GM23248 (cell line): Measurements from ENCODE around the gene MAP3K21. TPM values are rescaled to one million over a fixed set of nuclear protein-coding genes. Genes with fewer than 3 reads are reported as not detected.

Source experiments
- DNase-seq: peaks from one replicate; pipeline ENCODE4 v3.0.0-alpha.2; 2015
- H2AFZ ChIP-seq: fragments of 200-600 bp; sonication (generic); 2 replicates; pipeline ENCODE4 v1.6.1; 2016; ENCODE audit warnings: antibody characterized with exemption
- H3F3A ChIP-seq: fragments of 200-600 bp; sonication (generic); 2 replicates; pipeline ENCODE4 v1.6.1; 2016; ENCODE audit warnings: mild to moderate bottlenecking, antibody characterized with exemption, mixed run types; ENCODE audit not compliant: insufficient read depth
- H3K27ac ChIP-seq: fragments of 200-600 bp; sonication (generic); 2 replicates; pipeline ENCODE4 v1.5.1; 2016; ENCODE audit warnings: mild to moderate bottlenecking
- H3K27me3 ChIP-seq: fragments of 200-600 bp; sonication (generic); replicated peaks from 2 replicates; pipeline ENCODE4 v1.6.1; 2016; ENCODE audit warnings: mild to moderate bottlenecking; ENCODE audit not compliant: insufficient read depth
- H3K36me3 ChIP-seq: fragments of 200-600 bp; sonication (generic); 2 replicates; pipeline ENCODE4 v1.6.1; 2016; ENCODE audit warnings: low read depth, mild to moderate bottlenecking
- H3K4me1 ChIP-seq: fragments of 200-600 bp; sonication (generic); 2 replicates; pipeline ENCODE4 v1.6.1; 2016; ENCODE audit warnings: mild to moderate bottlenecking; ENCODE audit not compliant: insufficient read depth
- H3K4me2 ChIP-seq: fragments of 200-600 bp; sonication (generic); one replicate; pipeline ENCODE4 v1.6.1; 2016; ENCODE audit warnings: mild to moderate bottlenecking; ENCODE audit not compliant: unreplicated experiment
- H3K4me3 ChIP-seq: fragments of 200-600 bp; sonication (generic); 2 replicates; pipeline ENCODE4 v1.5.1; 2016; ENCODE audit warnings: mild to moderate bottlenecking
- H3K79me2 ChIP-seq: fragments of 200-600 bp; sonication (generic); 2 replicates; pipeline ENCODE4 v1.6.1; 2016; ENCODE audit warnings: mild to moderate bottlenecking; ENCODE audit not compliant: insufficient read depth
- H3K9ac ChIP-seq: fragments of 200-600 bp; sonication (generic); 2 replicates; pipeline ENCODE4 v1.6.1; 2016; ENCODE audit warnings: mild to moderate bottlenecking
- H3K9me2 ChIP-seq: fragments of 200-600 bp; sonication (generic); 2 replicates; pipeline ENCODE4 v1.6.1; 2016; ENCODE audit warnings: mixed run types, mild to moderate bottlenecking, moderate library complexity; ENCODE audit not compliant: insufficient read depth
- H3K9me3 ChIP-seq: fragments of 200-600 bp; sonication (generic); one replicate; pipeline ENCODE4 v1.6.1; 2017; ENCODE audit warnings: low read depth
- H4K20me1 ChIP-seq: fragments of 200-600 bp; sonication (generic); 2 replicates; pipeline ENCODE4 v1.6.0; 2016; ENCODE audit not compliant: insufficient read depth
- EZH2 ChIP-seq: fragments of 200-600 bp; sonication (generic); IDR thresholded peaks from 2 replicates; pipeline ENCODE4 v1.6.1; 2018; ENCODE audit warnings: antibody characterized with exemption, mild to moderate bottlenecking; ENCODE audit not compliant: insufficient read depth, poor library complexity, severe bottlenecking
- EZH2phosphoT487 ChIP-seq: fragments of 200-600 bp; sonication (generic); IDR thresholded peaks from 2 replicates; pipeline ENCODE4 v1.6.1; 2018; ENCODE audit warnings: antibody characterized with exemption, moderate library complexity, mild to moderate bottlenecking, low read depth; ENCODE audit not compliant: insufficient read depth
- WGBS, 2 experiments: methylation state at CpG; one replicate each; pipeline ENCODE4 v1.1.6; 2015 to 2017; ENCODE audit warnings: low lambda C conversion rate in 2 of 2, low coverage in 1 of 2; ENCODE audit errors: missing lambda C conversion rate in 2 of 2; 5-methylcytosine and 5-hydroxymethylcytosine counted together
- in situ Hi-C: fragments of 300-500 bp; cut with MboI; formaldehyde crosslinking; loops from 2 replicates; pipeline ENCODE4 v1.15.0; 2020
- polyA plus RNA-seq: library from polyadenylated mRNA; unstranded; fragments of >200 nt; fragmentation: Nextera tagmentation; extraction: Ambion mirVana; gene quantifications from 2 replicates; pipeline ENCODE4 v1.2.1, GENCODE V29; 2016
- total RNA-seq: library from RNA; depleted of rRNA; stranded (reverse); fragments of >200 nt; shearing (Covaris generic); gene quantifications from 2 replicates; pipeline ENCODE4 v1.2.3, GENCODE V29; 2014

Gene MAP3K21
- total and polyA plus RNA-seq, 2 experiments from 2014 or later: 0.03 TPM; not detected in 1

DNA sequence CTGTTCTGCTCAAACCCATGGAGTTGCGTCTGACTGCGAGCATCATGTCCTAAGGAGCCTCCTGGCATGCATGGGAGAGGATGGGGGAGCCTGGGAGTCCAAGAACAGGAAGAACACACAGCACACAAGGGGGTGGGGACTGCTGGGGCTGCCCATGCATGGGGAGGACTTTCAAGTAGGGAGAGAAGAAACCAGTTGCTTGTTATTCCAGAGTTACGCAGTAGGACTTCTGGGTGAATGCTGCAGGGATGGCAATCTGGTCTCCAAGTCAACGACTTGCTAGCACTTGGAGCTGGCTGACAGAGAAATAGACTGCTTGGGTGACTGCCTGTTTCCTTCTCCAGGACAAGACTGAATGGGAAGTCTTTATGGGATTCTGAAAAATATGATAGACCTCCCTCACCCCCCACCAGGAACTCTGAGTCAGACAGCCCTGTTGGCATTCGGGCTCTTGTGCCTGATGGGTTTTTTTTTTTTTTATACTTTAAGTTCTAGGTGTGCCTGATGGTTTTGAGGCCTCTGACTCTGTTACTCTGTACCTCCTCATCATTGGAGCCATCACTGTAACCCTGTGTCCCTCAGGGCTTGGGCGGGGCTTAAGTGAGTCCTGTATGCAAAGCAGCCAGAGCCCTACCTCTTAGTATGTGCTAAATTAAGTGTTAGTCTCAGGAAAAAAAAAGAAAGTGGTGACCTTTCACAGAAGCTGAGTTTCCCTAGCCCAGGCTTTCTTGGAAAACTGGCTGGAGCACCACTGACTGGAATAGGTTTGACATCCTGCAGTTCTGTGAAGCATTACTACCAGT is 30.3 kb downstream of the MAP3K21 start:
- Histone ChIP-seq H3K27me3 (no peaks in the 10 kb centered on the region; the same call in 1 of the 2 replicates), H3K4me2 (no peak overlapping the region), H3K9me2 (no peaks in the 10 kb centered on the region), H2AFZ (no peak overlapping the region), H3K4me1 (no peaks in the 10 kb centered on the region), H3K9ac (no peak overlapping the region), H3K4me3 (no peak overlapping the region), H3K9me3 (no peaks in the 10 kb centered on the region), H4K20me1 (no peaks in the 10 kb centered on the region), H3K79me2 (no peaks in the 10 kb centered on the region), H3K27ac (no peak overlapping the region), H3F3A (no peaks in the 10 kb centered on the region), H3K36me3 (no peaks in the 10 kb centered on the region)
- TF ChIP-seq EZH2 (no peak), EZH2phosphoT487 (no peak)
- WGBS, 2 experiments: 86 to 89% methylated on average over 6 of the region's 6 CpGs
- in situ Hi-C loops: no loop called here
- no peak for DNase-seq

DNA sequence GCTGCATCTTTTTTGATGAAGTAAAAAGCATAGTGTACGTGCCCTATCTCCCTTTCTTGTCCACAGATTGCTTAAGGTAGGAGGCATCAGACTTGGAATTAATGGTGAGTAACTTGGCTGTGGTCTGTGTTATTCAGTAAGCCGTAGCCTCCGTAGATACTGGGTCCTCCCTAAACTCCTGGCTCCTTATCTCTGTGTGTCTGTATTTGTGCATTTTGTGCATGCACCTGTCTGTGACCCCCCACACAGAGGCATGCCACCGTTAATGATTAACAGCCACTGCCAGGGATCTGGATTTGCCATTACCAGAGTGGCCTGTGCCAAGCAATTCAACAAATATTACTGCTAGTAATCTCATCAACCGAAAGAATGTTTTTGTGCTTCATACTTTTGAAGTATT is 31.9 kb downstream of the MAP3K21 start:
- Histone ChIP-seq H3K79me2 (no peaks in the 10 kb centered on the region), H3K9me2 (no peaks in the 10 kb centered on the region), H3F3A (no peaks in the 10 kb centered on the region), H3K9ac (no peak overlapping the region), H3K27ac (no peak overlapping the region), H3K27me3 (no peaks in the 10 kb centered on the region; the same call in 1 of the 2 replicates), H3K4me3 (no peak overlapping the region), H3K4me2 (no peak overlapping the region), H3K36me3 (no peaks in the 10 kb centered on the region), H3K9me3 (no peaks in the 10 kb centered on the region), H4K20me1 (no peaks in the 10 kb centered on the region), H3K4me1 (no peaks in the 10 kb centered on the region), H2AFZ (no peak overlapping the region)
- in situ Hi-C loops: no loop called here
- TF ChIP-seq EZH2 (no peak), EZH2phosphoT487 (no peak)
- 86 to 88% methylated on average over 5 of the region's 5 CpGs for WGBS, 2 experiments
- DNase-seq: no peak

GRCh38 chr1:233359905-233360304 is 32.4 kb downstream of the MAP3K21 start:
- H3K4me2 ChIP-seq: no peak overlapping the region
- no peaks in the 10 kb centered on the region for H3K4me1 ChIP-seq
- no peaks in the 10 kb centered on the region; the same call in 1 of the 2 replicates for H3K27me3 ChIP-seq
- no peak for DNase-seq
- no peaks in the 10 kb centered on the region for H4K20me1 ChIP-seq
- in situ Hi-C loops: no loop called here
- H3K79me2 ChIP-seq: no peaks in the 10 kb centered on the region
- H3K9ac ChIP-seq: no peak overlapping the region
- H3K9me3 ChIP-seq: no peaks in the 10 kb centered on the region
- no peak overlapping the region for H2AFZ ChIP-seq
- no peak overlapping the region for H3K27ac ChIP-seq
- no peaks in the 10 kb centered on the region for H3F3A ChIP-seq
- no peaks in the 10 kb centered on the region for H3K36me3 ChIP-seq
- no peak overlapping the region for H3K4me3 ChIP-seq
- TF ChIP-seq EZH2 (no peak), EZH2phosphoT487 (no peak)
- H3K9me2 ChIP-seq: no peaks in the 10 kb centered on the region
- WGBS, 2 experiments: 75 to 82% methylated on average over 2 of the region's 2 CpGs

DNA sequence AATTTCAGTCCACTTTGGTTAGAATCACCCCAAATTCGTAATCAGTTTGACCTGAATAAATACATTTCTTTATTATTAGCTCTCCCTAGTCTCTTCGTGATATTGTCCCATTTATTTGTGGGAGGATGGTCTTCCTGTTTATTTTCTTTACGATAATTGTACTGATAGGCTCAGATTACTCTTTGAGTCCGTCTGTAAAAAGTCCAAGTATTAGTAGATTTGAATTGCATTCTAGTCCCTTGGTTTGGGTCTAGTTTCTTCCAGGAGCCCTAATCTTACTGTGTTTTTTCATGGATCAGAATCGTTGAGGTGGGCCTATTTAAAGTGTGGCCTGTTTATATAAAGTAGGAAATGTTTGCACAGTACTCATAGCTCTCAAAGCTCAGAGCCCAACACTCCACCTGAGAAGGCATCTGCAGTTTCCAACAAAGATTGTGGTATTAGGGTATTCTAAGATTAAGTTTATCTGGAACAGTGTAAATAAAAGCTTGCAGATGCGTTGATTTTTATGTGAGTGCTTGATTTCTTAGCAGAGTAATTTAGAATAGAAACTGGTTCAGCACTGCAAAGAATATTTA is 33.1 kb downstream of the MAP3K21 start:
- Histone ChIP-seq H3K27me3 (no peaks in the 10 kb centered on the region; the same call in 1 of the 2 replicates), H3K9me3 (no peaks in the 10 kb centered on the region), H3K9ac (no peak overlapping the region), H3F3A (no peaks in the 10 kb centered on the region), H3K4me3 (no peak overlapping the region), H3K4me2 (no peak overlapping the region), H3K27ac (no peak overlapping the region), H4K20me1 (no peaks in the 10 kb centered on the region), H3K4me1 (no peaks in the 10 kb centered on the region), H3K9me2 (no peaks in the 10 kb centered on the region), H3K36me3 (no peaks in the 10 kb centered on the region), H2AFZ (no peak overlapping the region), H3K79me2 (no peaks in the 10 kb centered on the region)
- in situ Hi-C loops: no loop called here
- WGBS, 2 experiments: 63 to 72% methylated on average over 6 of the region's 6 CpGs
- DNase-seq: no peak
- TF ChIP-seq EZH2phosphoT487 (no peak), EZH2 (no peak)
